HG02571 (cell line): ENCODE data around the gene PROP1.
"Not testable (repeated sequence)": the region's sequence is repeated elsewhere in the genome, so short reads cannot be mapped to it uniquely, and the experiment has no call there.

Source experiments
- ATAC-seq: cut with Tn5 transposase; IDR thresholded peaks from one replicate; pipeline ENCODE4 v1.9.1; 2021; ENCODE audit warnings: mild to moderate bottlenecking, moderate library complexity; ENCODE audit not compliant: unreplicated experiment

The PROP1 gene

DNA sequence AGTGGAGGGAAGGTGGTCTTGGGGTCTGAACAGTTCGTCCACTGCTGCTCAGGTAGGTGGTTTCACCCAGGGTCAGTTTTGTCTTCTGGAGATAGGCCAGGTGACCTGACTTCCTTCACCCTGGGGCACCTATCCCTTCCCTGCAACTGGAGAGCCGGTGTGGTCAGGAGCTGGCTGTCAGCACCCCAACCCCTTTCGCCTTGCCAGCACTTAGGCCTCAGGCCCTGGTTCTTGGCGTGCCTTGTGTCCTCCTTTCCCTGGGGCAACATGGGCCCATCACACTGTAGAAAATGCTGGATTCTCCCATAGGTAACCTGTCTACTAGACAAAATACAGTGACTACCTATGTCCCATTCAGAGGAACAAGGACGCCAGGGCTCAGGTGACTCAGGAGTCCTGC is 13.1 kb downstream of the PROP1 start:
- no peak for ATAC-seq

DNA sequence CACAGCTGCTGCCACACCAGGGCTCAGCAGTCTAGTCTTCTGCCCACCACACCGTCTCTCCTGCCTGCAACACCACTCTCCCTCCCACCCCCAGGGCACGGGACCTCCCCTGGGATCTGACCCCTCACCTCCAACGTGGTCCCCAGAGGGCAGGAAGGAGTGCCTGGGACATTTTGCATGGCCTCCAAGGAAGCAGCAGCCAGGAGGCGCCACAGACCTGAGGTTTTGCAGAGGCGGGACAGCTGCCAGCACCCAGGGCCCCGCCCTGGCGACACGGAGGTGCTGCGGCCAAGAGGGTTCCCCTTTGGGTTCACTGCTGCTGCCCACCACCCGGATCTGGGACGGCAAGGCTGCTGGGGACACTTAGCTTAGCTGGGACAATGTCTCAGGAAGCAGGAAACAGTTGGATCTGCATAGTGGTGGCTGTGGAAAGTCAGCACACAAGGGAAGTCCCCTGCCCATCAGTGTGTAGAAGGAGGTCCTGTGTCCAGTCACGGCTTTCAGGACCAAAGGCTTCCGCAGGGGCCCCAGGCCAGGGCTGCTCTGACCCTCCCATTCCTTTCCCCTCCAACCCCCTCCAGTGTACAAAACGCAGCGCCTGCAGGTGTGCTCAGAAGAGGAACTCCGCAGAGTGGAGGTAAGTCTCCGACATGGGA is 13.8 kb downstream of the PROP1 start:
- no peak for ATAC-seq

DNA sequence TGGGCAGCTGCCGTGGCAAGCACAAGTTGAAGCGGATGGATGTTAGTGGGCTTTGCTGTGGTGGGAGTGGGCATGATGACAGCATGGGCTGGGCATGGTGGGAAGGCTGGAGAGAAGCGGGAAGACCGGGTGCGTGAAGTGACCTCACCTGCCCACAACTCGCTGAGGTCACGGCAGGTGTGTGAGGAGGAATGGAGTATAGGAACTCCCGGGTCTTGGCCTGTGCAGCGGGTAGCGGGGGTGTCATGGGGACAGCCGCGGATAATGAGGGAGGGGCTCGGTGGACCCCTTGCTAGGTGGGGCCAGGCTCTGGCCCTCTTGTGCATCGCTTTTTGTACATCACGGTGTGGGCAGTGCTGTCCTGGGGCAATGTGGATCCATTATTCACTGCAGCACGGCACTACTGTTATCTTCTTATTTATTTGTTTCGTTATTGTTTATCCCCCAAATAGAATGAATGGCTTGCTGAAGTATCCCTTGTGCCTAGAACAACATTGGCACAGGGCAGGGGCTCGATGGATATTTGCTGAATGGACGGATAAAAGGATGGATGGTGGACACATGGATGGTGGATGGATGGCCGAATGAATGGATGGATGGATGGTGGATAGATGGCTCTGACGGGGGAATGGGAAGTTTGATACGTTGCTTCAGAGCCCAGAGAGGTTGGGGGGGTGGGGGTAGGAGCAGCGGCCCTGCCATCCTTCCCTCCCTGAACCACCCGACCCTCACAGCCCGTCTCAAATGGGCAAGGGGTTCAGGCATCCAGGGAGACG is 14.6 kb downstream of the PROP1 start:
- no peak for ATAC-seq

DNA sequence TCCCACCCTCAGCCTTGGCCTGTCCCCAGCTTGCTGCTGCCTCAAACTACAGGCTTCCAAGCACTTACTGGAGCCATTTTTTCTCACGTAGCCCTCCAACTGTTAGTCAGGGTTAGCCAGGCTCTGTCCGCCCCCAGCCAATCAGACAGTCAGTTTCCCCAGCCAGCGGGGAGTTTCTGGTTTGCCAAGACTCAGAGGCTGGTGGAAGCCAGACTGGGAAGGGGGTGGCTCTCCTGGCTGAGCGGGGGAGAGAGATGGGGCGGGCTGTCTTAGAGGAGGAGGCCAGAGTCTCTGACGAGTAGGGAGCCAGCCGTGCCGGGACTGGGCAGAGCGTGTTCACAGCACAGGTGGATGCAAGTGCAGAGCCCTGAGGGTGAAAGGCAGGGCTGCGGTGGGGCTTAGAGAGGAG is 15.3 kb downstream of the PROP1 start:
- ATAC-seq: no peak

DNA sequence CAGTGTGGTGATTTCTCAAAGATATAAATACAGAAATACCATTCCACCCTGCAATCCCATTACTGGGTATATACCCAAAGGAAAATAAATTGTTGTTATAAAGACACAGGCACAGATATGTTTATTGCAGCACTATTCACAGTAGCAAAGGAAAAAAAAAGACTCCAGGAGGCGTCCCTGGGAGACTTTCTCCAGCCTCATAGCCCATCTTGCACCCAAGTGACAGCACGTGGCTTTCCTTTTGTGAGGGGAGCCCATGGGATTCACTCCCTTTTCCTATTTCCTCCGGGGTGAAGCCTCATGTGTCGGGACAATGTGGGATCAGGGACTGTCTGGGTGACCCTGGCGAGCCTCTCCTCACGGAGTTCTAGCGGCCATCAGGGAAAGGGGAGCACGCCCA is 18.4 kb downstream of the PROP1 start:
- not testable (repeated sequence) for ATAC-seq

DNA sequence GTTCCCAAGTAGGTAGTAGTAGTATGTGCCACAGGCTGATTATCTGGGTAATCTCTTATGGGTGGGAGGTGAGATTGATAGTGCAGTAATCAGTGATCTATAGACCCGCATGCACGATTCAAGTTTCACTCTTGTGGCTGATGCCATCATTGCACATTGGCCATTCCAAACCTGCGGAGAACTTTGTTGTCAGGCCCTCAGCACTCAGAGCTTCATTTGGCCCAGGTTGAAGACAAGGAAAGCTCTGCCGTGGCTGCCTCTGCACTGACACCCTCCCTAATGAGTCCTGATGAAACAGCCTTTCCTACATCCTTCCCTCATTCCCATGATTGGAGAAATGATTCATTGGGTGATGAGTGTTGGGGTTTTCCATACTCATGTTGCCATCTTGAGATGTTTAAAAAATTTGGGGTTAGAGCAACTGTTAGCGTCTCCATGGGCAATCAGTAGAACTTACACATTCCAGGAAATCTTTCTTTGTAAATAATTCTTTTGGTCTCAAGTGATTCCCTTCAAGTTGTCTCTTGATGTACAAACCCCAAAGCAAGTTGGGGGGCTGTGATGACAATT is 22.9 kb downstream of the PROP1 start:
- ATAC-seq: no peak

DNA sequence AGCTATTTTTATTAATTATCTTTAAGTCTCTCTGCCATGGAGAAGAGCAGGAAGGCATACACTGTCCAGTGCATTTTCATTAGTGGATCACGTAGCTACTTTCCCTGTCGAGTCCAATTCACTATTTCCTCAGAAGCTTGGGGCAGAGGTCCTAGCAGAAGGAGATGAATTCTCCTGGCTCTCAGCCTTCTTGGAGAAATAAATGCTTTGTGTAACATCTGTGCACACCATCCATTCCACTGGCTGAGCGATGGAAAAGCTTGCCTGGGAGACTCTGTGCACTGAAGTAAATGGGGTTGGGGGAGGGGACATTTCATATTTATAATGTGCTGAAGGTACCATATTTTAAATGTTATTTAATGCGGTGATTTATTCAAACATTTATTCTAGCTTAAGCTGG is 23.4 kb downstream of the PROP1 start:
- ATAC-seq: no peak

DNA sequence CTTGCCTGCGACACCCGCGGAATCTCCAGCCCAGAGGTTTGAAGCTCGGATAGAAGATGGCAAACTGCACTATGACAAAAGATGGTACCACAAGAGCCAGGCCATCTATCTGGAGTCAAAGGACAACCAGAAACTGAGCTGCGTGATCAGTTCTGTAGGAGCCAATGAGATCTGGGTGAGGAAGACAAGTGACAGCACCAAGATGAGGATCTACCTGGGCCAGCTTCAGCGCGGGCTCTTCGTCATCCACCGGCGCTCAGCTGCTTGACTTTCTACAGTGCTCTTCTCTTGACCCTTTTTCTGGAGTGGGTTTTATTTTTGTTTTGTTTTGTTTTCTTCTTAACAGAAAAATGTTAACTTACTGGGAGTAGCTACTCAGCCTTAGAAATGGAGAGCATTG is 24.0 kb downstream of the PROP1 start:
- not testable (repeated sequence) for ATAC-seq

DNA sequence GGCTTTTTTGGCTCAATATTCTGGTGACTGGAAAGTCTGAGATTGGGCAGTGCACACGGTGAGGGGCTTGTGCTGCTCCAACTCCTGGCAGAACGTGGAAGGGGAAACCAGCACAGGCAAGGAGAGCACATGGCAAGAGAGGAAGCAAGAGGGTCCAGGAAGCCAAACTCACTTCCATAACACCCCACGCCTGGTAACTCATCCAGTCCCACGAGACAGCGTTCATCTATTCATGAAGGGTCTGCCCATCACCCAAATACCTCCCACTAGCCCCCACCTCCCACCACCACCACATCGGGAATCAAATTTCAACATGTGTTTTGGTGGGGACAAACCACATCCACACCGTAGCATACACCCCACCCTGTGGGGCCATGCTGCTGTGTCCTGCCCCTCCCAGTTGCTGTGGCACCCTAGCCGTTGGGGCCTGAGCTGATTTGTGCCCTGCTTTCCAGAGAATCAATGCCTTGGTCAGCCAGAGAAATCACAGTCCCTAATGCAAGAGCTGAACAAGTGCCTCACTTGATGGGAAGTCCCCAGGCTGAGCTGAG is 27.3 kb downstream of the PROP1 start:
- no peak for ATAC-seq

DNA sequence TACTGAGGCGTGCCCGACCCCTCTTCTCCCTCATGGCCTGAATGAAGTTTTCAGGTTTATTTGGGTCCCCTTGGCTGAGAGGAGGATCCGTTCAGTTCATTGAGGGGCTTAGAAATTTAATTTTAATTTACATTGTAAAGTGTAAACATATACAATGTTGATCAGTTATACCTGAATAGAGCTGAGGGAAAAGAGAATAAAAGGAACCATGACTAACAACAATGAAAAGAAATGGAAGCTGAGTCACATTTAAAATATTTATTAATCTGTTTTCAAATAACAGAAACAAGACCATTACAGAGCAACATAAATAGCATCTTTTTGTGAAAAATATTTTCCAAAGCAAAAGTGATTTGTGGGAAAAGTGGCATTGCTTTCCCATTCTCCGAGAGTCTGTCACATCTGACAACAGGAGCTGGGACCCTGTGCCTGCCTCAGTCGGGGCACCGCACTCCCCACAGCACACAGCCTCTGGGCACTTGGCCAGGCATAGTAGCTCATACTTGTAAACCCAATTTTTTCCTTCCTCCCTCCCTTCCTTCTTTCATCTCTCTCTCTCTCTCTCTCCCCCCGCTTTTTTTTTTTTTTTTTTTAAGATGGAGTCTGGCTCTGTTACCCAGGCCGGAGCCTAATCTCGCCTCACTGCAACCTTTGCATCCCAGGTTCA is 28.7 kb downstream of the PROP1 start:
- ATAC-seq: no peak

DNA sequence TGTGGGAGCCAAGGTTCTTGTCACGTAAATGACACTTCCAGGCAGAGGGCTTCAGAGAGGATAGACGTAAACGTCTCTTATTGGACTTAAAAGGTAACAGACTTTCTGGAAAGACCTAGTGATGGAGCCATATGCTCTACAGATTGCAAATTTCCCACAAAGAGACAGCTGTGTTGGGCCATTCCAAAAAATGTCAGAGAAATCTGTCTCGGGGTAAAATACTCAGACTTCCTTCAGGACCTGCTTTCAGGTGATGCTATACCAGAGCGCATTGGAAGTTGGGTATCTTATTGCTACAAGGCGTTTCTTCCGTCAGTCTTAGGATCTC is 29.2 kb downstream of the PROP1 start:
- no peak for ATAC-seq

DNA sequence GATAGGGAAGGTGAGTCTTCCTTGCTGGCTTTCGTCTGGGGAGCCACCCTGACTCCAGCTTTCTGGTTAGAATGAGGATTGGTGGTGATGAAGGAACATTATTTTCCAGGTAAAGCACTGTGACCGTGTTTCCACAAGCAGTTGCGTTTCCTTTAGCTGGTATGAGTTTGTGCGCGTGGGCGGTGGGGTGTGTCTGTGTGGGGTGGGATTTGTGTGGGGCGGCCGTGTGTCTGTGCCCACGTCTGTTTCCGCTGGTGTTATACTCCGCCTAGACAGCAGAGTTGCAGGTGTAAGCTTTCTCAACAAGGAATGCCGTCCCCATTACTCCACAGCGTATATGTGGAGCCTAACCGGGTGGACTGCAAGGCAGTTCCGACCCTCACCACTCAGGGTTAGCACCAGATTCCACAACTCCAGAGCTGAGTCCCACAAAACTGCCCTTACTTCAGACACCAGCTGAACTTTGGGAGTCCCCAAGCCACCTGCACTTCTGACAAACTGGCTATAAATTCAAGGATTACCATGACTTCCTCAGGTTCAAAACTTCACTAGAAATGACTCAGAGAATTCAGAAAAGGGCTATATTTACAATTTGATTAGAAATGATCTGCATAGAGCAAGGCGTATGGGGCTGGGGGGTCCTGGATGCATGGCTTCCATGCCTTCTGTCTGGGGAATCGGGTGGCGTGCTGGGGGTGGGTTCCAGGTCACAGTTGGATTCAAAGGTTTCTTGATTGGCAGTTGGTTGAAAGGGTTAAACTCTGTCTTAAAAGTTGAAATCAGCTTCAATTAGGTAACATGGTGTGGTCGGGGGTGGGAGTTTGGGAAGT is 29.8 kb downstream of the PROP1 start:
- no peak for ATAC-seq

DNA sequence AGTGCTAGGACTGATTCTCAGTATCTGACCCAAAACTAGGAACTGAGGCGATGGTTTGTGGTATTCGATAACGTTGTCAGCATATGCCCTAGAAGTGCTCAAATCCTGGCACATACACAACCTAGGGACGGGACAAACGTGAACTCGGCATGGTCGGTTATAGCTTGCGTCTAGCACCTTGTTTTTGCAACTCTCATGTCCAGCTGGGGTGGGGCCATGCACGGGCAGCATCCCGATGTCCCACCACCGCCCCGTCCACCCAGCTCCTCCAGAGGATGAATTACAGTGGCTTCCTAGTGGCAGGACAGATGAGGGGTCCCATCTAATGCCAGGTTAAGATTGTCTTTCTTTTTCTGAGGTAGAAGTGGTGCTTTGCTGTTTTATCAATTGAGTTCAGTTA is 31.6 kb downstream of the PROP1 start:
- no peak for ATAC-seq

DNA sequence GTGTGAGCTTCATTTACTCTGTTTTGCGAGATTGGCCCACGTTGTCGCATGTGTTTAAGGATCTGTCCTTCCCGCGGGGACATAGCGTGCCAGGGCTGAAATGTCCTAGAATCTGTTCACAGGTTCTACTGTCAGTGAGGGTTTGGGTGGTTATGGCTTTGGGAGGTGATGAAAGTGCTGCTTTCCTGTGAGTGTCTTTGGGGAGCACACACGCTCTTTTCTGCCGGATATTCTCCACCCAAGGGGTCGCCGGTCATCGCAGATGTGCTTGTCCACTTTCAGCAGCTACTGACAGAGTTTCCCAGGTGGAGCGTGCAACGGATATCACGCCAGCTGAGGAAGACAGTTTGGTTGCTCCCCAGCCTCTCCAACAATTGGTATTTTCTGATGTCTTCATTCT is 32.1 kb downstream of the PROP1 start:
- no peak for ATAC-seq

DNA sequence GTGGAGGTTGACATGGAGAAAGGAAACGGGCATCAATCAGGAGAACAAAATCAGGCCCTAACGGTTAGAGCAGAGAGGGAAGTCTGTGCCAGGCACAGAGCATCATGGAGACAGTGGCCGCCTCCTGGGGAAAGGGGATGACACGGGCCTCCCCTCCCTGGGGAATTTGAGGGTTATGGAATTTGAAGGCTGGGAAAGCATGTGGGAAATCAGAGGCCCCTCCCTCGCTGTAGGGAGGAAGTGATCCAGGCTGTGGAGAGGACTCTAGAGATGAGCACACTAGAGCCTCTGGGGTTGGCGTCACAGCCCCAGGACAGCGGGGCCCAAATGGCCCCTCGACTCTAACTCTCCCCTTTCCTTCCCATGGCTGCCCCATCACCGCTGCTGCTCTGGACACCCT is 36.7 kb downstream of the PROP1 start:
- no peak for ATAC-seq

DNA sequence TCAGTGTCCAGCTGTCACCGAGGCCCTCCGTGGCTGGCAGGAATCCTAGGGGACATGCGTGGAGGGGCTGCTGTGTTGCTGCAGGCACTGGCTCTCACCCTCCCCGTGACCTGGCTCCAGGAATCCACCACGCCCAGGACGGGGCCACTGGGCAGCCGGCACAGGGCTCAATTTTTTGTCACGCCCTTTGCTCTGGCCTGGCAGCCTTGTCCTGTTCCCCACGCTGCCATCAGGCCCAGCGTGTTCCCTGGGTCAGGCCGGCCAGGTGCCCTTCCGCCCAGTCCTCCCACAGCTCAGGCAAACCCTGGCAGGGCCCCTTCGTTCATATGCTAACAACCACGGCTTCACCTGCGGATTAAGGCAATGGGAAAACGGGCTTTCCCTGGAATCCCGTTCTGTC is 37.3 kb downstream of the PROP1 start:
- no peak for ATAC-seq

DNA sequence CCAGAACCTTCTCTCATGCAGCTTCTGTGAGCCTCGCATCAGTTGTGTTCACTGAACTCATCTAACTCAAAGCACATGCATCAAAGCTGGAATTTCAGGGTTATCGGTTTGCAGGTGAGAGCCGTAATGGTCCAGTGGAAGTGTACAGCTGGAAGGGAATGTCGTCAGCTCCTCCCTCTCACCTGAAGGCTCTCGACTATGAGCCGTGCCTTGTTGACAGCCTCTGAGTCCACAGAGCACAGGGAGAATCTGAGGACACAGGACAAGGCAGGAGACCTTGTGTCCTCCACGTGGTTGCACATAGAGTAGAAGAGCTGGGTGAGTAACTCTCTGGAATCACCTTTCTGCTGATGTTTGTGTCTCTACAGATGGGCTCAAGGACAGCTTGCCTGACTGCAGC is 38.8 kb downstream of the PROP1 start:
- no peak for ATAC-seq

DNA sequence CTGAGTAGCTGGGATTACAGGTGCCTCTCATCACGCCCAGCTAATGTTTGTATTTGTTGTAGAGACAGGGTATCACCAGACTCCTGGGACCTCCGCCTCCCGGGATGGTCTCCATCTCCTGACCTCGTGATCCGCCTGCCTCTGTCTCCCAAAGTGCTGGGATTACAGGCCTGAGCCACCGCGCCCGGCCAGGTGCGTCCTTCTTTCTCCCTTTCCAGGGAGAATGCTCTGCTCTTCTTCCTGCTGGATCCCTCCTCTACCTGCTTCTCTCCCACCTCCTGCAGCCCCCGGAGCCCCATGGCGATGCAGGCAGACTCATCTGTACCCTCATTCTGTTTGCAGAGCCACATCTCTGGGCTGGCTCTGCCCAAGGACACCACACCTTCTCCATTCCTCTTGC is 42.9 kb downstream of the PROP1 start:
- ATAC-seq: not testable (repeated sequence)

DNA sequence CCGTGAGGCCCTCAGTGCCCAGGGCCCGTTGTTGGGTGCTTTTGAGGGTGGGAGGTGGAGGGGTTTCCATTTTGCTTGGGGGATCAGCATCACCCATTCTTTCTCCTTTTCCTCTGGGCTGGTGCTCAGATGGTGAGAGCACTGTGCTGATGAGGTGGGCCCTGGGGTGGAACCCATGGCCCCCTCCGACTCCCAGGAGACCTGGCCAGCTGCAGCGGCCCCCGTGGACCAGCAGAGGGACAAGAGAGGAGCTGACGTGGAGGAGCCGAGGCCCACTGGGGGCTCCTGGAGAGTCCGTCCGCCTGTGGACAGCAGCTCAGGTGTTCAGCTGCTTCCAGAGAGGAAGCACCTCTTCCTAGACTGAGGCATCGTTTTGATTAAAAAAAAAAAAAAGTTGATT is 46.4 kb downstream of the PROP1 start:
- ATAC-seq: not testable (repeated sequence)

DNA sequence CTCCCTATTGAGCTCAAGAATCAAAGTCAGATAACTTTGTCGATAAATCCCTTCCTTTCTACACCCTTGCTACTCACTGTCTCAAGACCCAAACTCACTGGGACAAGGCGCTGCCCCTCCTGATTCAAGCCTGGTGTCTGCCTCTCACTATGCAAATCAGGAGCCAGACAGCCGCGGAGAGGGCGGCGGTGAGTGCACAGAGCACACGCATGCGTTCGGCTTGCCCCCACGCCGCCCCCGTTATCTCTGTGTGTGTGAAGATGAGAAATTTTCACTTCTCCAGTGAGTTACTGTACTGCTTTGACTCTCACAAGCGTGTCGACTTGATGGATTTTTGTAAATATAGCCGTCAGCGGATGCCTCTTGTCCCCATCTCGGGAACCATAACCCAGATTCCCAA is 47.0 kb downstream of the PROP1 start:
- ATAC-seq: peak; percentile 90

DNA sequence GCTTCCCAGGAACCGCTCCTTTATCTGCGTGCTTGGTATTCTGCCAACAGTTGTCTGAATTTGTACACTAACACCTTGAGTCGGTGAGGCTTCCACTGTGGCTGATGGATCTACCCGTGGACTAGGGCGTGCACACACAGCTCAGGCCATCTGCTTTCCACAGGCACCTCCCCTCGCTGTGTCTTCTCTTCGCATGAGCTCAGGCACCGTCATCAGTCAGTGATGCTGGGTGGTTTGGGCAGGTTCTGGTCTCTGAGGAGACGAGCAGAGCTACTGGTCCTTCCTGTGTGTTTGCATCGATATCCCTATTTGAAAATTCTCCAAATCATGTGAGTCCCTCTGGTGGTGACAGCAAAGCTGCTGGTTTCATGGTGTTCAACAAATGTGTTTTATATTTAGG is 48.1 kb downstream of the PROP1 start:
- ATAC-seq: not testable (repeated sequence)
